Kasumi-1 (cell line): ENCODE results near the gene GPR68.
"Not testable (repeated sequence)": the region's sequence is repeated elsewhere in the genome, so short reads cannot be mapped to it uniquely, and the experiment has no call there.

Experiments used
- DNase-seq, 2 experiments: peaks; one replicate each; lab custom pipeline; 2025; lab: John Stamatoyannopoulos, UW

The GPR68 gene

GRCh38 chr14:91252871-91253794 is 8.6 kb upstream of the GPR68 start:
- no peak for DNase-seq

GRCh38 chr14:91250912-91251311 is 6.4 kb upstream of the GPR68 start:
- DNase-seq: no peak

GRCh38 chr14:91249841-91250616 is 5.5 kb upstream of the GPR68 start:
- peak; percentile 60 to 69 for DNase-seq

GRCh38 chr14:91246051-91246852 is 1.7 kb upstream of the GPR68 start:
- no peak for DNase-seq

GRCh38 chr14:91245616-91246015 is 1.1 kb upstream of the GPR68 start:
- not testable (repeated sequence) for DNase-seq

GRCh38 chr14:91245029-91245428 is 525 bp upstream of the GPR68 start:
- DNase-seq: no peak

GRCh38 chr14:91243074-91243471 is 1.4 kb downstream of the GPR68 start:
- DNase-seq: no peak

- no peak for DNase-seq
These were observed 1.9 kb downstream of the GPR68 start for GRCh38 chr14:91242635-91243034.

GRCh38 chr14:91241863-91242262 is 2.6 kb downstream of the GPR68 start:
- DNase-seq: peak; percentile 16 to 31

GRCh38 chr14:91238661-91239060 is 5.8 kb downstream of the GPR68 start:
- DNase-seq: no peak

- no peak for DNase-seq
These were observed 6.4 kb downstream of the GPR68 start for GRCh38 chr14:91238085-91238484.

GRCh38 chr14:91237219-91237618 is 7.3 kb downstream of the GPR68 start:
- no peak for DNase-seq

- no peak for DNase-seq
These were observed 8.7 kb downstream of the GPR68 start for GRCh38 chr14:91235841-91236240.

GRCh38 chr14:91234791-91235114 is 9.8 kb downstream of the GPR68 start:
- DNase-seq: no peak

- DNase-seq: no peak
These were observed 10.3 kb downstream of the GPR68 start for GRCh38 chr14:91233936-91234790.

- no peak for DNase-seq
These were observed 11.9 kb downstream of the GPR68 start for GRCh38 chr14:91232603-91233002.

GRCh38 chr14:91232052-91232451 is 12.5 kb downstream of the GPR68 start:
- DNase-seq: no peak

GRCh38 chr14:91231446-91231845 is 13.1 kb downstream of the GPR68 start:
- DNase-seq: no peak

- no peak for DNase-seq
These were observed 14.0 kb downstream of the GPR68 start for GRCh38 chr14:91230397-91231035.

- DNase-seq: peak; percentile 79 to 82
These were observed 14.7 kb downstream of the GPR68 start for GRCh38 chr14:91229743-91230200.

GRCh38 chr14:91229005-91229382 is 15.5 kb downstream of the GPR68 start:
- no peak for DNase-seq
